ENCODE data around the gene TKFC.
A peak's percentile ranks its signal among the peaks of the same experiment; 100 is the strongest.

The TKFC gene

DNA sequence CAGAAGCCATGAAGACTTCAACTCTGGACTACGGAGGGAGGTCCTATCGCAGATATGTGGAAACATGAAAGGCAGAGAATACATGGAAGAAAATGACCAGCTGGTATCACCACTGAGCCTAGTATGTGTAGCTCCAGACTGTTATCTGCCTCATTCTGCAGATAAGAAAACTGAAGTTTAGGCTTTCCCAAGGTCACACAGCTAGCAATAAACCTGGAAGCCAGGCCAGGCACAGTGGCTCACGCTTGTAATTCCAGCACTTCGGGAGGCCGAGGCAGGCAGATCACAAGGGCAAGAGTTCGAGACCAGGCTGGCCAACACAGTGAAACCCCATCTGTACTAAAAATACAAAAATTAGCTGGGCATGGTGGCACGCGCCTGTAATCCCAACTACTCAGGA is 22.3 kb upstream of the TKFC start:
- TF ChIP-seq, protein P1, sequence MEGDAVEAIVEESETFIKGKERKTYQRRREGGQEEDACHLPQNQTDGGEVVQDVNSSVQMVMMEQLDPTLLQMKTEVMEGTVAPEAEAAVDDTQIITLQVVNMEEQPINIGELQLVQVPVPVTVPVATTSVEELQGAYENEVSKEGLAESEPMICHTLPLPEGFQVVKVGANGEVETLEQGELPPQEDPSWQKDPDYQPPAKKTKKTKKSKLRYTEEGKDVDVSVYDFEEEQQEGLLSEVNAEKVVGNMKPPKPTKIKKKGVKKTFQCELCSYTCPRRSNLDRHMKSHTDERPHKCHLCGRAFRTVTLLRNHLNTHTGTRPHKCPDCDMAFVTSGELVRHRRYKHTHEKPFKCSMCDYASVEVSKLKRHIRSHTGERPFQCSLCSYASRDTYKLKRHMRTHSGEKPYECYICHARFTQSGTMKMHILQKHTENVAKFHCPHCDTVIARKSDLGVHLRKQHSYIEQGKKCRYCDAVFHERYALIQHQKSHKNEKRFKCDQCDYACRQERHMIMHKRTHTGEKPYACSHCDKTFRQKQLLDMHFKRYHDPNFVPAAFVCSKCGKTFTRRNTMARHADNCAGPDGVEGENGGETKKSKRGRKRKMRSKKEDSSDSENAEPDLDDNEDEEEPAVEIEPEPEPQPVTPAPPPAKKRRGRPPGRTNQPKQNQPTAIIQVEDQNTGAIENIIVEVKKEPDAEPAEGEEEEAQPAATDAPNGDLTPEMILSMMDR (conservative IDR thresholded peaks at IDR 0.05; ENCODE audit: low read depth, low read length): no peak
- H3K4me3 ChIP-seq (ENCODE audit: low read length): no peak overlapping the region
- DNase-seq (ENCODE audit: low read depth): no peak

DNA sequence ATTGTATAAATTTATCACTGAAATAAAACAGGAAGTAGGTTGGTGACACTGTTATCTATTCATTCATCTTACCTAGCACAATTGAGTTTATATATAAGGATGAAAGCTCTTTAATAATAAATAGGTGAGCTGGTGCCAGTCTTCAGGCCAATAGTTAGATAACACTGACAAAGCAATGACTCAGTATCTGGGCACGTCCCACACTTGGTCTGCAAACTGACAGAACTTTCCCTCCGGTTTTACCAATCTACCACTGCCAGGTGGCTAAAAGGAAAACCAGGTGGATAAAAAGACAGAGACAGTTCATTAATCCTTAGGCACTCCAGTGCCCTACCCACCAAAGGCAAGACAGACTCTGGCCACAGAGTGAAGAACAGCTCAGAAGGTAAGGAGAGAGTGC is 17.8 kb upstream of the TKFC start:
- no peak overlapping the region for H3K4me3 ChIP-seq (ENCODE audit: low read length)
- no peak for DNase-seq (ENCODE audit: low read depth)
- TF ChIP-seq, protein P1 (conservative IDR thresholded peaks at IDR 0.05; ENCODE audit: low read depth, low read length): no peak

DNA sequence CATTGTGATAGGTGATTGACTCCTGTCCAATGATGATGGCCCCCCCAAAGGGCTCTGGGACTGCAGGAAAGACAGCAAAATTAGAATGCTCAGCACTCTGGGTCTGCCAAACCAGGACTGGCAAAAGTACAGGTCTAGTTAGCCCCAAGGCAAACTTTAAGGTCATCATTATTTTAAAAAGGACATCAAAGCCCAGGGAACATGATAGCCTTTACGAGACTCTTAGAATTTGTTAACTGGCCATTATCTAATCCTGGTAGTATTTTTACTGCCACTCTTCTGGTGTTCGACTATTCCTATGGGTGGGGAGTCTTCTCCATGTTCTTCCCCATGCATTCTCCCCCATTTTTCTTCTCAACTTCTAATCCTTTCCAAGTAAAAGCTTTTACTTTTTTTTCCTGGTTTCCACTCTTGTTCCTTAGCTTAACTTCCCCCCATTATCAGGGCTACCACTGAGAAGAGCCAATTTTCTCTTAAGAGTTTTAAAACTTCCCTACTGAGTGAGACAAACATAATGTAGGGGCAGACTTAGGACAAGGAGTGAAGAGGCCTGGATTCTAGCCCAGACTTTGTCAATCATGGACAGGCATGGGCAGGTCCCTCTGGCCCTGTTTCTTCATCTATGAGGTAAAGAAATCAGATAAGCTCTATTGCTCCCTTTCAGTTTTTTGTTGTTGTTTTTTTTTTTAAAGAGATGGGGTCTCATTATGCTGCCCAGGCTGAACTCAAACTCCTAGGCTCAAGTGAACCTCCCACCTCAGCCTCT is 7.2 kb upstream of the TKFC start:
- no peak overlapping the region for H3K4me3 ChIP-seq (ENCODE audit: low read length)
- no peak for DNase-seq (ENCODE audit: low read depth)
- TF ChIP-seq, protein P1 (conservative IDR thresholded peaks at IDR 0.05; ENCODE audit: low read depth, low read length): no peak

DNA sequence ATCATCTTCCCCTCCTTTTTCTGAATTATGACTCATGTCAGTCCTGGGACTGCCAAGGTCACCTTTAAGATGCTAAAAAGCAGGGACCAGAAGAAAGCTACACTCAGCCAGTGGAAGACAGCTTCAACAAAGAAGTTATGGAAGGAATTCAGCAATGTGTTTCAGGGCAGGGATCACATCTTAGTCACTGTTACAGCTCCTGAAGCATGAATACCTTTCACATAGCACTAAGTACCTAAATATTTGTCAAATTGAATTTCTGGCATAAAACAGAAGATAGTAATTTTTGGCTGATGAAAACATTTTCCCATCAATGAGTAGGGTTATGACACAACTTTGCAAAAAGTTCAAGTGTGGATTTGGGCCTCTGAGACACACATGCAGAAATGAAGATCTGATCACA is 5.4 kb upstream of the TKFC start:
- H3K4me3 ChIP-seq (ENCODE audit: low read length): no peak overlapping the region
- TF ChIP-seq, protein P1 (conservative IDR thresholded peaks at IDR 0.05; ENCODE audit: low read depth, low read length): no peak
- no peak for DNase-seq (ENCODE audit: low read depth)

DNA sequence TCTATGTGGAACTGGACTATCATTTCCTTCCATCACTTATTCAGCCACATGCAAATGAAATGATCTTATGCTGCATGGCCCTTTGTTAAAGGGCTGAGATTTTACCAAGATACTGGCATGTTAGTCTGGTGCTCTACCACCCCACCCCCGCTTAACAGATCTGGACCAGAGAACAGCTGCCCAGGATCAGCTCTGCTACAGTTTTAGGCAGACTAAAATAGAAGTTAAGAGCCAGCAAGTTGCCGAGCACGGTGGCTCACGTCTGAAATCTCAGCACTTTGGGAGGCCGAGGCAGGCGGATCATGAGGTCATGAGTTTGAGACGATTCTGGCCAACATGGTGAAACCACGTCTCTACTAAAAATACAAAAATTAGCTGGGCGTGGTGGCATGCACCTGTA is 4.7 kb upstream of the TKFC start:
- no peak overlapping the region for H3K4me3 ChIP-seq (ENCODE audit: low read length)
- TF ChIP-seq, protein P1 (conservative IDR thresholded peaks at IDR 0.05; ENCODE audit: low read depth, low read length): no peak
- no peak for DNase-seq (ENCODE audit: low read depth)

DNA sequence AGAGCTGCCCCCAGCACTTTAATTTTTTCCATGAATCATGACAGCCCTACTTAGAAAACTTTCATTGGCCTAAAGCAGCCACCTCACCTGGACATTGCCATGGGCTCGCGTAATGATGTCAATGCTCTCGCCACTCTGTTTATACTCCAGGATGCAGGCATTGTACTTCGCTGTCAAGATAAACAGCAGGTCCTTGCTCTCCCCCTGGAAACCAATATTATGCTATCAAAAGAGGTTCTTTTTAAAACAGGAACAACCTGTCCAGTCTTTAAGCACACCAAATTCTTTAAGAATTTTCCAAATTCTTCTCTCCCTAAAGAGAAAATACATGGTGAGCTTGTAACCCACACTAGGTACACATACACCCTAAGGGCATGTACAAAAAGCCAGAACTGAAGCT is 3.2 kb upstream of the TKFC start:
- H3K4me3 ChIP-seq (ENCODE audit: low read length): no peak overlapping the region
- no peak for DNase-seq (ENCODE audit: low read depth)
- TF ChIP-seq, protein P1 (conservative IDR thresholded peaks at IDR 0.05; ENCODE audit: low read depth, low read length): no peak

DNA sequence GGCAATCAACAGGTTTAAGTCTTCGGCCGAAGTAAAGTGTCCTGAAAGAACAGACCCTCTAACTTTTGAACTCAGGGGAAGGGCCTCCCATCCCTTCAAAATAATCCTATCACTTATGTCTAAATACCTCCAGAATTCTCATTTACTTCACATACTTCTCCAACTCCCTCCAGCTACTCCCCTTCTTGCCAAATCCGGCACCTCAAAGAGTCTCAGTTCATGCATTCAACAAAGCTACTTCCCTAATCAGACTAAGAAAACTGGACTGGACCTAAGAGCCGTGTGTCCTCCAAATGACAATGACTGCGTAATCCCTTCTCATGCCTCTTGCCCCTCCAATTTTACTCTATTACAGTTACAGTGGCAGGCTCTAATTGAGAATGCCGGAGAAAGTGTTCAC is 1.4 kb upstream of the TKFC start:
- DNase-seq (ENCODE audit: low read depth): no peak

More for the DNA sequence above, 1.4 kb upstream of the TKFC start:
- TF ChIP-seq, protein P1 (conservative IDR thresholded peaks at IDR 0.05; ENCODE audit: low read depth, low read length): no peak
- H3K4me3 ChIP-seq (ENCODE audit: low read length): peak overlapping the region; percentile 92

Measured in retinal pigment epithelial cell (primary cell).